Osteoblast (primary cell): ENCODE measurements around the gene KRT33A. TPM values are rescaled to one million over a fixed set of nuclear protein-coding genes. Genes with fewer than 3 reads are reported as not detected.

Source experiments
- DNase-seq: peaks from one replicate; pipeline ENCODE4 v3.0.0; 2011; ENCODE audit warnings: low spot score, mixed read lengths; ENCODE audit not compliant: insufficient read length; ENCODE audit errors: missing footprints
- H2AFZ ChIP-seq: 2 replicates; pipeline ENCODE4 v1.6.0; 2011; ENCODE audit warnings: mild to moderate bottlenecking, low read length
- H3K27ac ChIP-seq: 2 replicates; pipeline ENCODE4 v1.5.1; 2011; ENCODE audit warnings: mild to moderate bottlenecking, low read depth, low read length, moderate library complexity
- H3K27me3 ChIP-seq: 2 replicates; pipeline ENCODE4 v1.6.0; 2012; ENCODE audit warnings: mild to moderate bottlenecking, control low read depth, inconsistent platforms, low read length, moderate library complexity; ENCODE audit not compliant: insufficient read depth
- H3K36me3 ChIP-seq: 2 replicates; pipeline ENCODE4 v1.5.1; 2011; ENCODE audit warnings: mild to moderate bottlenecking, low read length, control low read depth, moderate library complexity; ENCODE audit not compliant: insufficient read depth
- H3K4me1 ChIP-seq: 2 replicates; pipeline ENCODE4 v1.5.1; 2011; ENCODE audit warnings: mild to moderate bottlenecking, low read length, control low read depth, moderate library complexity; ENCODE audit not compliant: insufficient read depth
- H3K4me2 ChIP-seq: 2 replicates; pipeline ENCODE4 v1.6.0; 2011; ENCODE audit warnings: mild to moderate bottlenecking, low read length; ENCODE audit not compliant: insufficient read depth
- H3K4me3 ChIP-seq: fragments of 200-600 bp; sonication (generic); 3 replicates; pipeline ENCODE4 v1.5.1; 2012; ENCODE audit warnings: mild to moderate bottlenecking, low read length, inconsistent platforms; ENCODE audit not compliant: insufficient read depth
- H3K79me2 ChIP-seq: 2 replicates; pipeline ENCODE4 v1.6.0; 2012; ENCODE audit warnings: mild to moderate bottlenecking, low read length, control low read depth, inconsistent platforms; ENCODE audit not compliant: insufficient read depth
- H3K9me3 ChIP-seq: 2 replicates; pipeline ENCODE4 v1.5.1; 2011; ENCODE audit warnings: low read depth, low read length, control low read depth
- H4K20me1 ChIP-seq: 2 replicates; pipeline ENCODE4 v1.6.0; 2012; ENCODE audit warnings: mild to moderate bottlenecking, low read length, control low read depth; ENCODE audit not compliant: insufficient read depth
- total RNA-seq: library from RNA; depleted of rRNA; stranded (reverse); fragments of >200 nt; gene quantifications from 2 replicates; pipeline ENCODE4 v1.2.3, GENCODE V29; 2012
- TF ChIP-seq, protein P1 (sequence below): IDR thresholded peaks from 2 replicates; pipeline ENCODE4 v1.5.1; 2011; ENCODE audit warnings: mild to moderate bottlenecking, low read depth, low read length, moderate library complexity; ENCODE audit errors: extremely low read depth

The KRT33A gene
- total RNA-seq, 1 donor = not detected

DNA sequence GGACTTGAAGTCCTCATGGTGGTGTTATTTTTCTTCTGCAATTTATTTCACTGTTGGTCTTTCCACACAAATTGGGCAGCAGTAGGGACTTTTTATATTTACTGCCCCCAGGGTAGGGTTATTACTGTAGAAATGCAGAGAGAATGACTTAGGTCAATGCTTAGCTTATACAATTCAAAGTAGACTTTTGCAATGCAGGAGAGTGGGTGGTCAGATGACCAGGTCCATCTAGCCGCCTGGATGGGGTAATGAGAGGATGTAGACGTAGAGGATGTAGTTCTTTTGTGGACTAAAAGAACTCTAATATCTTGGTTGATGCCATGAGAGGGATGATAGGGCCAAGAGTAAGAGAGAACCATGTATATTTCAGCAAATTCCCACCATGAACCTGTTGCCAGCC lies 32.4 kb downstream of the KRT33A start:
- H3K9me3 ChIP-seq = no peaks in the 10 kb centered on the region
- DNase-seq = no peak
- no peak overlapping the region for H3K4me2 ChIP-seq
- H3K4me3 ChIP-seq = no peak overlapping the region
- H4K20me1 ChIP-seq = no peaks in the 10 kb centered on the region
- H3K27me3 ChIP-seq = no peaks in the 10 kb centered on the region
- TF ChIP-seq, protein P1, sequence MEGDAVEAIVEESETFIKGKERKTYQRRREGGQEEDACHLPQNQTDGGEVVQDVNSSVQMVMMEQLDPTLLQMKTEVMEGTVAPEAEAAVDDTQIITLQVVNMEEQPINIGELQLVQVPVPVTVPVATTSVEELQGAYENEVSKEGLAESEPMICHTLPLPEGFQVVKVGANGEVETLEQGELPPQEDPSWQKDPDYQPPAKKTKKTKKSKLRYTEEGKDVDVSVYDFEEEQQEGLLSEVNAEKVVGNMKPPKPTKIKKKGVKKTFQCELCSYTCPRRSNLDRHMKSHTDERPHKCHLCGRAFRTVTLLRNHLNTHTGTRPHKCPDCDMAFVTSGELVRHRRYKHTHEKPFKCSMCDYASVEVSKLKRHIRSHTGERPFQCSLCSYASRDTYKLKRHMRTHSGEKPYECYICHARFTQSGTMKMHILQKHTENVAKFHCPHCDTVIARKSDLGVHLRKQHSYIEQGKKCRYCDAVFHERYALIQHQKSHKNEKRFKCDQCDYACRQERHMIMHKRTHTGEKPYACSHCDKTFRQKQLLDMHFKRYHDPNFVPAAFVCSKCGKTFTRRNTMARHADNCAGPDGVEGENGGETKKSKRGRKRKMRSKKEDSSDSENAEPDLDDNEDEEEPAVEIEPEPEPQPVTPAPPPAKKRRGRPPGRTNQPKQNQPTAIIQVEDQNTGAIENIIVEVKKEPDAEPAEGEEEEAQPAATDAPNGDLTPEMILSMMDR = no peak
- peaks cover 6% of the 10 kb centered on the region for H3K4me1 ChIP-seq
- no peak overlapping the region for H3K27ac ChIP-seq
- H3K79me2 ChIP-seq = no peaks in the 10 kb centered on the region
- H2AFZ ChIP-seq = no peak overlapping the region
- H3K36me3 ChIP-seq = no peaks in the 10 kb centered on the region

DNA sequence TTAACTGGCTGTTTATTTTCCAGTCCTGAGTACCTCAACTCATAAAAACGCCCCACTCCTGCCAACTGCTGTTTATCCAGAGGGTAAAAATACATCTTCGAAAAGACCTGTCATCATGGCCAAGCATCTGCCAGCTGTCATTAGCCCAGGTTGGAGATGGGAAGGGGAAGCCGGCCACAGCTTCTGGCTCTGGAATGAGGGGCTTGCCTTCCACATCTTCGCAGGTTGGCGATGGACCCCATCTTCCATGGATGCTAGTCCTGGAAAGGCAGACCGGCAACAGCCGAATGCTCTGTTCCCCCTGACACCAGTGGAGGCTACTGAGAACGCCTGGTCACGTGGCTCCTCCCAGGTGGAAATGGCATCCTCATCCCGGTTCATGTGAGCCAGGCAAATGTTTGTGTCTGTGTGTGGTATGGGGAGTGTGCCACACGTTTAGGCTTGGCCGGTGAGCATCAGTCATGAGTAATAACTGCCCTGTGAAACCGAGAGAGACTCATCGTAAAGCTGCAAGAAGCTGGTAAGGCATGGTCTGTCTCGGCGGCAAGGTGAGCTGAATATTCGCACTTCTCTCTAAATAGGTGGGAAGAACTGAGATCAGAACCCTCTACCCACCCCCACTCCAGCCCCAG lies 34.7 kb downstream of the KRT33A start:
- Histone ChIP-seq H3K36me3 (no peaks in the 10 kb centered on the region), H3K4me2 (peak overlapping the region; percentile 28), H3K4me1 (peaks cover 6% of the 10 kb centered on the region), H2AFZ (peak overlapping the region; percentile 74), H3K9me3 (no peaks in the 10 kb centered on the region), H3K4me3 (peak overlapping the region; percentile 43), H3K27me3 (no peaks in the 10 kb centered on the region), H3K27ac (no peak overlapping the region), H4K20me1 (no peaks in the 10 kb centered on the region), H3K79me2 (no peaks in the 10 kb centered on the region)
- DNase-seq = no peak
- TF ChIP-seq, protein P1 = no peak

DNA sequence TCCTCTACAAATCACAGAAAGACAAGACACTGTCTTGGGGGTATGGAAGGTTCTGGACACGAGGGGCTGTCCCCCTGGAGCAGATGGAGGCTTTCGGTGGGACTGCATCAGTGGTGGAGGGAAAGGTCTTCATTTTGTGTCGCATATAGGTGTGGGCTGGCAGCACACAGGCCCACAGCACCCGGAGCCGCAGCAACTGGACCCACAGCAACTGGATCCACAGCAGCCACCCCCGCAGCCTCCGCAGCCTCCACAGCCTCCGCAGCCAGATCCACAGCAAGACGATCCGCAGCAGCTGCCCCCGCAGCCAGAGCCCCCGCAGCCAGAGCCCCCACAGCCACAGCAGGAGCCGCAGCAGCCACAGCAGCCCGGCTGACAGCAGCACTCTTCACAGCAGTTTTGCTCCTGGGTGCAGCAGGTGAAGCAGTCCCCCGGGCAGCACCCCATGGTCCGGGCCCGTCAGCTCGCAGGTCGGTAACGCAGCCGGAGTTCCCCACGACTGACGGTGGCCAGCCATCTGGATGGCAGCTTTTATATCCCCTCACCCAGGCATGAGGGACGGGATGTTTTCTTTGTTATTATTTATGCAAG lies 35.3 kb downstream of the KRT33A start, which contains the start of gene KRTAP17-1:
Gene KRTAP17-1 (minus strand): TSS at position 507 of the 591 bp plus-strand sequence. CDS start 60 bp downstream, at position 447.
- H3K4me2 ChIP-seq = peak within 1 kb of the TSS; percentile 28

DNA sequence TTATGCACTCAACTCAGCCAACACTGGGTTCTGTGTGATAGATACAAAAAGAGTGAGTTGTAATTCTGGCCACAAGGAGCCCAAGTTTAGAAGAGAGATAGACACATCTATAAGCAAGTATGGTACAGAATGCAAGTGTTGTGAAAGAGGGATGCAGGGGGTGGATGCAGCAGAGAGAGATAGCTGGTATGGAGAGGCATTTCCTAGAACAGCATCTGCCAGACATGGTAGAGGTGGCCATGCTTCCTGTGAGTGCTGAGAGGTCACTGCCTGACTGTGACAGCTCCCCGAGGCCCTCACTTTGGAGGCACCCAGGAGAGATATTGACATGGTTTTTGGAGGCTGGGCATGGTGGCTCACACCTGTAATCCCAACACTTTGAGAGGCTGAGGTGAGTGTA lies 39.5 kb downstream of the KRT33A start:
- TF ChIP-seq, protein P1 = no peak
- Histone ChIP-seq H3K4me1 (peaks cover 16% of the 10 kb centered on the region), H3K4me2 (no peak overlapping the region), H3K4me3 (no peak overlapping the region), H3K36me3 (no peaks in the 10 kb centered on the region), H3K27me3 (no peaks in the 10 kb centered on the region), H2AFZ (no peak overlapping the region), H3K79me2 (no peaks in the 10 kb centered on the region), H3K27ac (no peak overlapping the region), H3K9me3 (no peaks in the 10 kb centered on the region), H4K20me1 (no peaks in the 10 kb centered on the region)
- DNase-seq = no peak

More for the DNA sequence above, 35.3 kb downstream of the KRT33A start, which contains the start of gene KRTAP17-1:
- H3K79me2 ChIP-seq = no peaks in the 10 kb centered on the region
- no peaks in the 10 kb centered on the region for H3K27me3 ChIP-seq
- peak within 1 kb of the TSS; percentile 43 for H3K4me3 ChIP-seq
- H3K4me1 ChIP-seq = peaks cover 6% of the 10 kb centered on the region
- no peaks in the 10 kb centered on the region for H3K36me3 ChIP-seq
- H3K9me3 ChIP-seq = no peaks in the 10 kb centered on the region
- H4K20me1 ChIP-seq = no peaks in the 10 kb centered on the region
- H2AFZ ChIP-seq = peak within 1 kb of the TSS; percentile 74
- DNase-seq = no peak
- H3K27ac ChIP-seq = no peak within 1 kb of the TSS
- TF ChIP-seq, protein P1 = no peak
